ENCODE measurements around the gene CTNND2. TPM values are rescaled to one million over a fixed set of nuclear protein-coding genes. Genes with fewer than 3 reads are reported as not detected.

The CTNND2 gene
- total RNA-seq, 1 experiment from 2014 or later, result not detected

GRCh38 chr5:10985091-10985720 lies 919.0 kb downstream of the CTNND2 start:
- H3K36me3 ChIP-seq (ENCODE audit: insufficient read depth, low read length, poor library complexity, severe bottlenecking), result no peaks in the 10 kb centered on the region
- TF ChIP-seq EZH2 (IDR thresholded peaks at IDR 0.05; ENCODE audit: borderline replicate concordance, low read depth, low read length, poor library complexity, severe bottlenecking), result no peak
- TF ChIP-seq CTCF (conservative IDR thresholded peaks at IDR 0.05; ENCODE audit: low read depth, low read length), result no peak
- intact Hi-C loops (cut with micrococcal nuclease; ENCODE audit: unreplicated experiment), result loop anchor here (10.0 kb wide), 1 partner anchor 290 kb away; no protein-coding TSS in a partner anchor
- no peaks in the 10 kb centered on the region for H3K27me3 ChIP-seq (replicated peaks; ENCODE audit: insufficient read depth, low read depth, low read length, poor library complexity)
- no peaks in the 10 kb centered on the region for H3K4me1 ChIP-seq (ENCODE audit: insufficient read depth, low read length, poor library complexity, severe bottlenecking)
- CTCF ChIA-PET, result no interaction called here
- DNase-seq (ENCODE audit: low spot score), result no peak
- no peaks in the 10 kb centered on the region for H3K9me3 ChIP-seq (ENCODE audit: low read depth, low read length, poor library complexity, severe bottlenecking)
- POLR2A ChIA-PET (ENCODE audit: low non-redundant PET), result no interaction called here
- BruUV-seq (replicated peaks), result no TSS peak
- H3K4me3 ChIP-seq (ENCODE audit: low read depth, low read length, poor library complexity, severe bottlenecking), result no peak overlapping the region
- no peak overlapping the region for H3K27ac ChIP-seq (ENCODE audit: low read depth, low read length, poor library complexity, severe bottlenecking)

GRCh38 chr5:10984021-10984715 lies 920.1 kb downstream of the CTNND2 start:
- ChIA-PET CTCF (no interaction called here), POLR2A (ENCODE audit: low non-redundant PET) (no interaction called here)
- Histone ChIP-seq H3K27me3 (replicated peaks; ENCODE audit: insufficient read depth, low read depth, low read length, poor library complexity) (no peaks in the 10 kb centered on the region), H3K4me3 (ENCODE audit: low read depth, low read length, poor library complexity, severe bottlenecking) (no peak overlapping the region), H3K4me1 (ENCODE audit: insufficient read depth, low read length, poor library complexity, severe bottlenecking) (no peaks in the 10 kb centered on the region), H3K27ac (ENCODE audit: low read depth, low read length, poor library complexity, severe bottlenecking) (no peak overlapping the region), H3K36me3 (ENCODE audit: insufficient read depth, low read length, poor library complexity, severe bottlenecking) (no peaks in the 10 kb centered on the region), H3K9me3 (ENCODE audit: low read depth, low read length, poor library complexity, severe bottlenecking) (no peaks in the 10 kb centered on the region)
- intact Hi-C loops (cut with micrococcal nuclease; ENCODE audit: unreplicated experiment), result loop anchor here (10.0 kb wide), 1 partner anchor 289 kb away; no protein-coding TSS in a partner anchor
- no TSS peak for BruUV-seq (replicated peaks)
- TF ChIP-seq EZH2 (IDR thresholded peaks at IDR 0.05; ENCODE audit: borderline replicate concordance, low read depth, low read length, poor library complexity, severe bottlenecking) (no peak), CTCF (conservative IDR thresholded peaks at IDR 0.05; ENCODE audit: low read depth, low read length) (no peak)
- DNase-seq (ENCODE audit: low spot score), result no peak

GRCh38 chr5:10982626-10983025 lies 921.6 kb downstream of the CTNND2 start:
- no TSS peak for BruUV-seq (replicated peaks)
- Histone ChIP-seq H3K27me3 (replicated peaks; ENCODE audit: insufficient read depth, low read depth, low read length, poor library complexity) (no peaks in the 10 kb centered on the region), H3K4me1 (ENCODE audit: insufficient read depth, low read length, poor library complexity, severe bottlenecking) (no peaks in the 10 kb centered on the region), H3K9me3 (ENCODE audit: low read depth, low read length, poor library complexity, severe bottlenecking) (no peaks in the 10 kb centered on the region), H3K27ac (ENCODE audit: low read depth, low read length, poor library complexity, severe bottlenecking) (no peak overlapping the region), H3K36me3 (ENCODE audit: insufficient read depth, low read length, poor library complexity, severe bottlenecking) (no peaks in the 10 kb centered on the region), H3K4me3 (ENCODE audit: low read depth, low read length, poor library complexity, severe bottlenecking) (no peak overlapping the region)
- no peak for DNase-seq (ENCODE audit: low spot score)
- intact Hi-C loops (cut with micrococcal nuclease; ENCODE audit: unreplicated experiment), result loop anchor here (10.0 kb wide), 1 partner anchor 288 kb away; no protein-coding TSS in a partner anchor
- ChIA-PET CTCF (no interaction called here), POLR2A (ENCODE audit: low non-redundant PET) (no interaction called here)
- no peak for TF ChIP-seq EZH2 (IDR thresholded peaks at IDR 0.05; ENCODE audit: borderline replicate concordance, low read depth, low read length, poor library complexity, severe bottlenecking)
- no peak for TF ChIP-seq CTCF (conservative IDR thresholded peaks at IDR 0.05; ENCODE audit: low read depth, low read length)

All from A673 (cell line).